ENCODE results near the gene SCN10A.

Gene SCN10A

DNA sequence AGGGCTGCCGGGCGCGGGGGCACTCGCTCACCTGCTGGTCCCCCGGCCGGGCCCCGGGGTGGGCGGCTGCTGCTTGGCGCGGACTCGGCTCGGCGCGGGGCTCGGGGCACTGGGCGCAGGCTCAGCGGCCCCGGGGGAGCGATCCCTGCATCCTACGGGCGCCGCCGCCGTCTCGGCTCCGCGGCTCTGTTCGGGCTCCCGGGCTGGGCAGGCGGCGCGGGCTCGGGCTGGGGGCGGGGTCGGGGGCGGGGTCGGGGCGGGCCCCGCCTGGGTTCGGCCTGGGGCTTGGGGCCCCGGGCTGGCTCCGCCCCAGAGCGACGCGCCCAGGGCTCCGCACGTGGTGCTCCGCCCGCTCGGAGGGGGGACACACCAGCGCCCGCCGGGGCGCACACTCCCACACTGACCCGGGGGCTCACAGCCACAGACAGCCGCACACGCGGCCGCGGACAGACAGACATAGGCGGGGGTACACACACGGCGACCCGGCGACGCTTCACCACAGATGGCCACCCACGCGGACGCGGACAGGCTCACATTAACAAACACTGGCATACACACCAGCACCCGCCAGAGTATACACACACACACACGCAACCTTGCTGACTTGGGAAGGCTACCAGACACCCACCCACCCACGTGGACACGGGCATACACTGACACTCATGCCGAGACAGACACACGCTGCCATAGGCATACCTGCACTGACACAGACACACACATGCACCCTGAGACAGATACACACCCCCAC is 166.3 kb downstream of the SCN10A start, which contains the start of gene SCN5A:
TSS of gene SCN5A (minus strand) at position 188 of the 748 bp plus-strand sequence. CDS start 16,380 bp downstream, outside the sequence.
- DNase-seq, result peak; percentile 61

- no peak for DNase-seq
Observed at GRCh38 chr3:38648659-38649499, 167.1 kb downstream of the SCN10A start.

- DNase-seq, result no peak
Observed at GRCh38 chr3:38648024-38648658, 167.9 kb downstream of the SCN10A start.

DNA sequence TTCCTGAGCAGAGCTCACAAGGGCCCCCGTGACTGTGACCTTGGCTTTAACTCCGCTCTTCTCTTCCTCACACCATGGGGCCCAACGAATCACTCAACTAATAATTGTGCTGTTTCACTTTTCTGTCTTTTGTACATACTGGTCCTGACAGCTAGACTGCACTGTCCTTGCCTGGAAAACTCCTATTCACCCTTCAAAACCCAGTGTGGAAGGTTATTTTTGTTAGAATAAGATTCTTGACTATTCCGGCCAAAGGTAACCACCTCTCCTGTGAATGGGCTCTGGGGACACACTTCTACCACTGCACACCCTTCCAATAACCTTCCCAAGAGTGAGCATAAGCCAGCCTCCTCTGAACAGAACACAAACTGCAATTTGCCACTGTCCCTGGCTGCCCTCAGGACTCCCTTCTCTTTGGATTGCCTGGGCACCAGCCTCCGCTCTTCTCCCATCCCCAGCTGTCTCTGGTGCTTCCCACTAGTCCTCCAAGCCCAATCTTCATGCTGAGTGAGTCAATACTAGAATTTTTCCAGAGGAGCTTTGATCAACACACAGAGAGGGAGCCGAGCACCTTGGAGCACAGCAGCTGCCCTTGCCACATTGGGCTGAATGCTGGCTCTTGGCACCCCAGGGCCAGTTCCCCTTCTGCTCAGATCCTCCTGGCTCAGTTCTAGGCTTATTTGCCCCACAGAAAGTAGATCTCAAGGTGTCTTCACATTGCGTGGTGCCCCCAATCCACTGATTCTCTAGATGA is 168.6 kb downstream of the SCN10A start:
- no peak for DNase-seq

Data from activated CD4-positive, alpha-beta T cell treated with anti-CD3 and anti-CD28 coated beads for 48 hours (primary cell).